GM12872 (cell line): Measurements from ENCODE around the gene EIF5A2.

Experiments
- CTCF ChIP-seq: IDR thresholded peaks from 3 replicates; pipeline ENCODE4 v1.5.1; 2011; ENCODE audit warnings: low read depth, mild to moderate bottlenecking, low read length, moderate library complexity; ENCODE audit not compliant: insufficient read depth

EIF5A2 gene

GRCh38 chr3:170866499-170866898, 41.9 kb downstream of the EIF5A2 start:
- TF ChIP-seq CTCF = no peak

- no peak for TF ChIP-seq CTCF
These were observed 43.0 kb downstream of the EIF5A2 start for GRCh38 chr3:170865209-170866094.

GRCh38 chr3:170864525-170865208, 43.8 kb downstream of the EIF5A2 start:
- no peak for TF ChIP-seq CTCF

DNA sequence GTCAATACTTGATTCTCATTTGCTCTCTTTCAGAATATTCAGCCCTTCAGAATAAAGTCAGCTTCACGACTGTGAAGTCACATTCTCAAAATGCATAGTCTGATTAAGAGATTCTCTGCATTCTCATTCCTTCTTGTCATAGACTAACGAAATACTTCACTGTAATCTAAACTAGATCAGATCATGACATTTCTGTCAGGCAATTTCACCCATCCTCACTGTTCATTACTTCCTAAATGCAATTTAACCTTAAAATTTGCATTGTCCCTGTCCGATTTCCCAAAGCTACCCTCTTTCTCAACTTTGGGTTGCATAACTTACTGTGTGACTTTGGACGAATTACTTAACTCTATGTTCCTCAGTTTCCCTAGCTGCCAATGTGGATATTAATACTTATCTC, 44.6 kb downstream of the EIF5A2 start:
- no peak for TF ChIP-seq CTCF

- TF ChIP-seq CTCF = no peak
These were observed 45.6 kb downstream of the EIF5A2 start for GRCh38 chr3:170862618-170863374.

GRCh38 chr3:170858599-170858998, 49.8 kb downstream of the EIF5A2 start:
- TF ChIP-seq CTCF = no peak

GRCh38 chr3:170852324-170852723, 56.1 kb downstream of the EIF5A2 start:
- TF ChIP-seq CTCF = no peak
